ENCODE results near the gene FAM193A.

FAM193A gene

DNA sequence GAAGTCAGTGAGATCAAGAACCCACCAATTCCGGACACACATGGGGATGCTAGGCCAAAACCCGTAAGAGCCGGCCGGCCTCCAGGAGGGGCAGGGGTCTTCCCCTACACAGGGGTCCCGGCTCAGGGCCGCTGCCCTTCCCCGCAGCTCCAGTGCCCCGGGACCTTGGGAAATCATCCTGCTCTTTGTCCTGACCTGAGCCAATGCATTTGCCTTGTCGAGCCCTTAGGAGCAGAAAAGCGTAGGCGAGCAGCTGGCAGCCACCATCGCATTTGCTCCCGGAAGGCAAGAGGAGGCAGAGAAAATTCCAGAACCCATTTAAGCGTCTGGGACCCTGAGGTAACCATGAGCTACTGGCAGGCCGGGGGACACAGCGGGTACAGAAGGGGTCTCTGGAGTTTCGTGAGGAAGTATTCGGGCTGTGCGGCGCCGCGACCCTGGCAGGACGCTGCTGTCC is 227.1 kb downstream of the FAM193A start:
- peak; percentile 47 for DNase-seq (ENCODE audit: low read depth)
- TF ChIP-seq CTCF (conservative IDR thresholded peaks at IDR 0.05; ENCODE audit: control insufficient read depth, insufficient read depth, low read depth, low read length): no peak
- peak overlapping the region; percentile 48 for H3K4me3 ChIP-seq (ENCODE audit: control insufficient read depth, low read depth, low read length)

- no peak for DNase-seq (ENCODE audit: low read depth)
- no peak overlapping the region for H3K4me3 ChIP-seq (ENCODE audit: control insufficient read depth, low read depth, low read length)
- TF ChIP-seq CTCF (conservative IDR thresholded peaks at IDR 0.05; ENCODE audit: control insufficient read depth, insufficient read depth, low read depth, low read length): no peak
These were observed 229.5 kb downstream of the FAM193A start for GRCh38 chr4:2765832-2766526.

DNA sequence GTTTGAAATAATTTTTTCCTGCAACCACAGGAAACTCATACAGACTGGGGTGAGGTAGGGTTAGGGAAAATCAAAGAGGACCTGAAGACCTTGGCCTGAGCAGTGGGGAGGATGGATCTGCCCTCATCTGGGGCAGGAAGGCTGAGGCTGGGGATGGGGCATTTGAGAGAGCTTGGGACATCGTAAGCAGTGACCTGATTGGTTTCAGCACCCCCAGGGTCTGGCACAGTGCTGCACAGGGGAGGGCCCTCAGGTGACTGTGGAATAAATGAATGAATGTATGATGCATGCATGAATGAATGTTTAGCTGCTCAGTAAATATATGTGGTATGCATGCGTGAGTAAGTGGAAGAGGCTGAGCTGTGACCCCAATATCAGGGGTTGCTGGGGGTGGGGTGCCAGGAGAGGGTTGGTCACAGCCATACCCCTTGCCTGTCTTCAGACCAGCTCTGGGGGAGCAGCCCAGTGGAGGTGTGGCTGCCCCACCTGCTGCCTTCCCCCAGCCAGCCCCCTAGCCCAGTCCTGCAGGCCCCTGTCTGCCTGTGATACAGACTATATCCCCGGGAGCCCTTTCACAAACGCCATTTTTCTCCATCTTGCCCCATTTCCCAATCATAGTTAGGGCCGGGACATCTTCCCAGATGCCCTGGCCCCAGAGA is 230.7 kb downstream of the FAM193A start:
- DNase-seq (ENCODE audit: low read depth): no peak
- H3K4me3 ChIP-seq (ENCODE audit: control insufficient read depth, low read depth, low read length): no peak overlapping the region
- no peak for TF ChIP-seq CTCF (conservative IDR thresholded peaks at IDR 0.05; ENCODE audit: control insufficient read depth, insufficient read depth, low read depth, low read length)

GRCh38 chr4:2767705-2768074 is 231.2 kb downstream of the FAM193A start:
- no peak overlapping the region for H3K4me3 ChIP-seq (ENCODE audit: control insufficient read depth, low read depth, low read length)
- no peak for DNase-seq (ENCODE audit: low read depth)
- no peak for TF ChIP-seq CTCF (conservative IDR thresholded peaks at IDR 0.05; ENCODE audit: control insufficient read depth, insufficient read depth, low read depth, low read length)

GRCh38 chr4:2768124-2768523 is 231.7 kb downstream of the FAM193A start:
- no peak for DNase-seq (ENCODE audit: low read depth)
- TF ChIP-seq CTCF (conservative IDR thresholded peaks at IDR 0.05; ENCODE audit: control insufficient read depth, insufficient read depth, low read depth, low read length): no peak
- H3K4me3 ChIP-seq (ENCODE audit: control insufficient read depth, low read depth, low read length): no peak overlapping the region

GRCh38 chr4:2768921-2769336 is 232.5 kb downstream of the FAM193A start:
- H3K4me3 ChIP-seq (ENCODE audit: control insufficient read depth, low read depth, low read length): no peak overlapping the region
- DNase-seq (ENCODE audit: low read depth): no peak
- TF ChIP-seq CTCF (conservative IDR thresholded peaks at IDR 0.05; ENCODE audit: control insufficient read depth, insufficient read depth, low read depth, low read length): no peak

All from fibroblast of mammary gland (primary cell).